GM19438 (cell line): ENCODE data around the gene ZNF827.

Source experiments
- ATAC-seq: cut with Tn5 transposase; IDR thresholded peaks from one replicate; pipeline ENCODE4 v1.9.1; 2021; ENCODE audit warnings: low read depth; ENCODE audit not compliant: unreplicated experiment

ZNF827 gene

DNA sequence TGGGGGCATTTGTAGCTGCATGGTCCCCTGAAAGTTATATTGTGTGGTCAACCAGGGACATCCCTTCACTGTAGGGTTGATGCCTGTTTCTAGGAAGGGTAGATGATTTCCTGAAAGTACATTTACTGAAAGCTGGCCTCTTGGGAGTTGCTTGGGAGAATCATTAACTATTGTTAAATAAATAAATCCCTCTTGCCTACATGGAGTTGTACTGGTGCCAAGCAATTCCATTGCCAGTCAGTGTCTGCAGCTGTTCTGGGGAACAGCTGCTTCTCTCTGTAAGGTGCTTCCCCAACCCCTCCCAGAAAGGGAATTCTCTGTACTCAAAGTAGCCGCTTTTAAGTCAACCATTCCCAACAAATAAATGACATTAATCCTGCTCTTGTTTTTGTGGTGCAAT lies 207.6 kb downstream of the ZNF827 start:
- no peak for ATAC-seq

DNA sequence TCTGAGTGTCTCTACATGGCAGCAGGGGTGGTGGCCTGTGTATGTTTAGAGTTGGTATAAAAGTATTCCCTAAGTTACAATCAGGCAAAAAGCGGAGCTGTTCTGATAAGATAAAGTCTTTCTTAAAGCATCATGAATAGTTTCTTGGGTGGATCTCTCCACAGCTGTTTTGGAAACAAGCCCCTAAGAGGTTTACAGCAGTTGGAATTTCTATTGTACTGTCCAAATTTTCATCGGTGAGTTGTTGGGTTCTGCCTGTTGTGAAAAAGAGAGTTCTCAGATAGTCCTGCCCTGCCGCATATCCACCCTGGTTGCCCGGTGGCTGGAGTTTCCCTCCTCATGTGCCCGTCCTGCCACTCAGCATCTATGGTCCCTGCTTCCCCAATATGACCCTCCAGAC lies 208.6 kb downstream of the ZNF827 start:
- no peak for ATAC-seq

DNA sequence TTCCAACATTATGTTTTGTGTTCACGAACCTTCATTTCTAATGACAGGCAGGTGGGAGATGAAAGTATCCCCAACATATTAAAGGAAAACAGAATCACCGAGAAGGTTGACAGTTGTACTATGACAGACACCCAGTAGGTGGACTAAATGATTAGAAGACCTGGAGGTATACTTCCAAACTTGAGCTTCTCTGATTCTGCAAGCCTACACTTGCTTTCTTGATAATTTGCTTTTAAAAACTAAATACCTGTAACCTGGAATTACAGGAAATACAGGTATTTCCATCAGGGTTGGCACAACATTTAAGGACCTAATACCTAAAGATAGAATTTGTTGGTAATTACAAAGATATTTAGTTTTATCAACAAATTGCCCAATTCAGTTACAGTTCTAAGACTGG lies 215.3 kb downstream of the ZNF827 start:
- ATAC-seq, result no peak

DNA sequence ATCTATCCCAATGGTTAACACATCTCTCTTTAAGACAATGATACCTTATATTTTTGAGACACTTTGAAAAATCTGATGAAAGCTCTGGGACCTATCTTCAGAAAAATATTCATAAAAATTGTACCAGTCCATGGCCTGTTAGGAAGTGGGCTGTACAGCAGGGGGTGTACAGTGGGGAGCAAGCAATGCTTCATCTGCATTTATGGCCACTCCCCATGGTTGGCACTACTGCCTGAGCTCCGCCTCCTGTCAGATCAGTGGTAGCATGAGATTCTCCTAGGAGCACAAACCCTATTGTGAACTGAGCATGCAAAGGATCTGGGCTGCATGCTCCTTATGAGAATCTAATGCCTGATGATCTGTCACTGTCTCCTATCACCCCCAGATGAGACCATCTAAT lies 216.1 kb downstream of the ZNF827 start:
- ATAC-seq, result no peak

DNA sequence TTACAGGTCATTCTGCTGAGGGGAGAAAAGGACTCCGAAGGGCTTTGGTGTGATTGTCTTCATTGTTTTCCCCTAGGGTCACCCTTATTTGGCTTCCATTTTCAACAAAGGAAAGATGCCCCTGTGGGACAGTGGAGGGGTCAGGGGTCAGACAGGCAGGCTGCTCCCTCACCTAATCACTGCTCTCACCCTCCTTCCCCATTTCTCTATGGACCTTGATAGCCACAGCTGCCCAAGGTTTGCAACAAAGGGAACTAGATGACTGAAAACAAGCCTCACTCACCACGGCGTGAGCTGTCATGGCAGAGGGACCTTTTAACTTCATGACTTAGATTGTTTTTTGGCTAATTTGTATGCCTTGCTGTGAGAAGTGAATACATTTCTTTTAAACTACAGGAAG lies 218.0 kb downstream of the ZNF827 start:
- ATAC-seq, result peak; percentile 12

DNA sequence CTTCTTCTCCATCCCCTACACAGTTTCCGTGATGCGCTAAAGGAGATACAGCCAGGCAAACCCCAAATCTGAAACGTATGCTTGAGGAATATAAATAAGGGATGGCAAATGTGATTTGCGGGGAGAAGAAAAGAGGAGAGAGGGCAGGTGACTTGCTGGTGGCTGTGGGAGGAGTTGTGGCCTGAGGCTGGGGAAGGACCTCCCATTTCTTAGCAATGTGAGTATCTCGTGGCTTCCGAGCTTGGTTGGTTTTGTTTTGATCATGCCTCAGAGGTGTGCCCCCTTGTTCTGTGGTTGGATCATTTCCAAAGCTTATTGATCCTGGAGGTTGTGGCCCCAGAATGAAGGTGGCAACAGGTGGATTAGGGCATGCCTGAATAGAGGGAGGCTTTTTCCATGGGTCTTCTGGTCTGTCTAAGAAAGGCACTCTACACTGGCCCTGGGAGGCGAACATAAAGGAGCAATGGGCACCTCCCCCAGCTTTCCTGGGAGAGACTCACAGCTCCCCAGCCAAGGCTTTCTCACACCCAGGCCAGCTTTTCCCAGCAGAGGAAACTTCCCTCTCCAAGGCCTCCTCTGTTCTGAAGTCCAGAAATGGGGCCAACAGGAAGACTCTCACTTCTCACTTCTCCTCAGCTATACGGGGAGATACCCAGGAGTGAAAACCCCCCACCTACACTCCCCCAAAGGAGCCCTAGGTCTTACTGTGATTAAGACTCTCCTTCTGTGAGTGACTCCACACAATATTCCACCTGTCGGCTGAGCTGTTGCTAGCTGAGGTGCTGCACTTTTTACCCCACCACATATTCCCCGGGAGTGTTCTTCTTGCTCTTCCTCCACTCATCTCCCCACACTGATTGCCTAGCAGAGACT lies 218.6 kb downstream of the ZNF827 start:
- ATAC-seq, result peak; percentile 81

DNA sequence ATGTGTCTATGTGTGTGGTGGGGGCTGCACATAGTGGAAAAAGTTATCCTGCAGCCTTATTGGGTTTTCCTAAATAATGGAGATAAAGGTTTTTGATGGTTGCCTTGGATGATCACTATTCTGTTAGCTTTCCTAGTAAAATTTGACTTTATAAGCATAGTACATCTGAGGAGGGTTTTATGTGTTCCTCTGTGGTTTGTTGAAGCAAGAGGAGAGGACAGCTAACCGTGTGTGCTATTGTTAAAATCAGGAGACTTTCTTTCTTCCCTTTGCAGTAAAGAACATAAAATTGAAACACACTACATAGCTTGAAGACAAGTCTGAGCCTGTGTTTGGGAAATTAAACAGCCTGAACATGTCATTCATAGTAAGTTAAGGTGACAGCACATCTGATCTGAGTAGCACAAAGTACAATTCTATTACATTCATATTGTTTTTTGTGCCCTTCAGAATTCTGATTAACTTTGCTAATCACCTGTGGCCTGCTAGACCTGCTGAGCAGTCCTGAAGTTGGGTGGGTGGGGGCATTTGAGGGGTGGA lies 221.9 kb downstream of the ZNF827 start:
- no peak for ATAC-seq

DNA sequence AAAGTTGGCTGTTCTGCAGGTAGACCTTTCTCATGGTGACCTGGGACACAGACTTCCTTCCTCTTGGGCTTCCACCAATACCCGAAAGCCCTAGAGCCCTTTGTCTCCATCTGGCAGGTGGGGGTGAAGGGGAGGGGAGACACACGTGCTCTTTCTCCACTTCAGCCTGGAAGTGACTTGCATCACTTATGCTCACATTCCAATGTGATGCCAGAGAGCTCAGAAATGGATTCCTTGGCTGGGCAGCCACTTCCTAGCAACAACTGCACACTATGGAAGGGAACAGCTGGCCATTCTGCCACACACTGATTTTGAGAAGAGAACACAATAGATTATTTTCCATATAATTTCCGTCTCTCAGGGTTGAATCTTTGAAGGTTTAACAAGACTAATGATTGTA lies 222.4 kb downstream of the ZNF827 start:
- ATAC-seq, result no peak

DNA sequence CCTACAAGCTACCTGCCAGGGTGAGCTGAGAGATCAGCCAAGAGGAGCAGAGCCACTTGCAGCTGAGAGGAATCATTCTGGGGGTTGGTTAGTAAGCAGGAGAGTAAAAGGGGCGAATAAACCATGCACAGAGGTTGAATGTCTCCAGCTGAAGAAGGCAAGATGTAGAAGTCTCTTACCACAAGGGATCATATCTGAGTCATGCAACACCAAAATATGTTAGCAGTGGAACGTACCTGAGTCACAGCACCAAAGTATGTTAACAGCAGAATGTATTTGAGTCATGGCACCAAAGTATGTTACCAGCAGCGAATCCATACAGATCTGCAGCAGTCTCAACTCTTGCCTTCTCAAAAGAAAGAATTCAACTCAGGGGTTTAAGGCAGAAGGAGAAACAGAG lies 228.8 kb downstream of the ZNF827 start:
- no peak for ATAC-seq

DNA sequence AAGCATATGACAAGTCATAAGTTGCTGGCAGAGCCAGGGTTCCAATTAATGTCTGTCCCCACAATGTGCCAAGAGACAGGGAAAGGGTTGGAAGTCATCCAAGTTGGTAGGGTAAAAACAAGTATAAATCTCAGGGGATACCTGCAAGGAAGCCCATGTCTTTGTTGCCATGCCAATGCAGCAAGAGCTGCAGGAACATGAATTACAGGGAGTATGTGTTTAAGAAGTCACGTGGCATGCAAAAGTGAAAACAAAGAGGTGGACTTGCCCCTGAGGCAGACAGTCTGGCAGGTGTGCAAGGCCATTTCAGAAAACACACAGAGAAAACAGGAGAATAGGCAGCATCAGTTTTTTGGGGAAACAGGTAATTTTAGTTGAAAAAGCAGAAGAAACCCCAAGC lies 229.3 kb downstream of the ZNF827 start:
- ATAC-seq, result no peak
